LNCaP clone FGC (cell line): ENCODE data around the gene LAMA2.

Experiments
- DNase-seq: peaks from one replicate; pipeline ENCODE4 v3.0.0-alpha.2; 2011; ENCODE audit warnings: low read depth
- H3K4me3 ChIP-seq: 2 replicates; pipeline ENCODE4 v1.5.1; 2011; ENCODE audit warnings: mild to moderate bottlenecking, low read depth, low read length, control low read depth
- TF ChIP-seq, protein P1 (sequence below): IDR thresholded peaks from 2 replicates; pipeline ENCODE4 v1.5.1; 2012; ENCODE audit warnings: mild to moderate bottlenecking; ENCODE audit not compliant: control insufficient read depth, insufficient read depth; ENCODE audit errors: extremely low read depth

The LAMA2 gene

DNA sequence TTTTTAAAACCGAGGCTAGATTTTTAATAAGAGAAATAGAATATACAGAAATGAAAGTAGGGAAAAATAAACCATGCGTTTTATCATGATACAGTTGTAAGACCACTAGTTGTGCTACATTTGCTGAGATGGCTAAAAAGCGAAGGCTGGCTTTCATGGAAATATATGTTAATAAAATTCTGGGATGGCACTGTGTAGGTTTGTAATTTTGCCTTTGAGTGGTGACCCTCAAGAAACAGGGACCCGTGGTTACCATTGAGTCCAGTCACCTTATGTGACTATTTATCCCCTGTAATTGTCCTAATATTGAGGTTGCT, 593.3 kb downstream of the LAMA2 start:
- no peak overlapping the region for H3K4me3 ChIP-seq
- TF ChIP-seq, protein P1, sequence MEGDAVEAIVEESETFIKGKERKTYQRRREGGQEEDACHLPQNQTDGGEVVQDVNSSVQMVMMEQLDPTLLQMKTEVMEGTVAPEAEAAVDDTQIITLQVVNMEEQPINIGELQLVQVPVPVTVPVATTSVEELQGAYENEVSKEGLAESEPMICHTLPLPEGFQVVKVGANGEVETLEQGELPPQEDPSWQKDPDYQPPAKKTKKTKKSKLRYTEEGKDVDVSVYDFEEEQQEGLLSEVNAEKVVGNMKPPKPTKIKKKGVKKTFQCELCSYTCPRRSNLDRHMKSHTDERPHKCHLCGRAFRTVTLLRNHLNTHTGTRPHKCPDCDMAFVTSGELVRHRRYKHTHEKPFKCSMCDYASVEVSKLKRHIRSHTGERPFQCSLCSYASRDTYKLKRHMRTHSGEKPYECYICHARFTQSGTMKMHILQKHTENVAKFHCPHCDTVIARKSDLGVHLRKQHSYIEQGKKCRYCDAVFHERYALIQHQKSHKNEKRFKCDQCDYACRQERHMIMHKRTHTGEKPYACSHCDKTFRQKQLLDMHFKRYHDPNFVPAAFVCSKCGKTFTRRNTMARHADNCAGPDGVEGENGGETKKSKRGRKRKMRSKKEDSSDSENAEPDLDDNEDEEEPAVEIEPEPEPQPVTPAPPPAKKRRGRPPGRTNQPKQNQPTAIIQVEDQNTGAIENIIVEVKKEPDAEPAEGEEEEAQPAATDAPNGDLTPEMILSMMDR: no peak
- DNase-seq: no peak

DNA sequence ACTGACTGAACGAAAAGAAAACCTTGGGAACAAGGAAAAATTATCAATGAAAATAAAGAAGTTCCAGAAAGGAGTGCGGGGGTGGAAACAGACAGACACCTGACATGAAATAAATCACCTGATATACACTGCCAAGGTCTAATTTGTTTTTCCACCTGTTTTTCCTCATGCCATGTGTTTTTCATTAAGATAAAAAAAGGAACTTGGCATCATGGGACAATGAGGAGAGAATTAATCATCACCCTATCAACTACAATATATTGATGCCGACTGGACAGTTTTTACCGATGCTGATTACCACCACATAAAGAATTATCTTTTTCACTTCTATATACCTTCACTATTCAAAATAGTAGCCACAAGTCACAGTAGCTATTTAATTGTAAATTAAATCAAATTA, 593.9 kb downstream of the LAMA2 start:
- no peak for DNase-seq
- TF ChIP-seq, protein P1: no peak
- H3K4me3 ChIP-seq: no peak overlapping the region

DNA sequence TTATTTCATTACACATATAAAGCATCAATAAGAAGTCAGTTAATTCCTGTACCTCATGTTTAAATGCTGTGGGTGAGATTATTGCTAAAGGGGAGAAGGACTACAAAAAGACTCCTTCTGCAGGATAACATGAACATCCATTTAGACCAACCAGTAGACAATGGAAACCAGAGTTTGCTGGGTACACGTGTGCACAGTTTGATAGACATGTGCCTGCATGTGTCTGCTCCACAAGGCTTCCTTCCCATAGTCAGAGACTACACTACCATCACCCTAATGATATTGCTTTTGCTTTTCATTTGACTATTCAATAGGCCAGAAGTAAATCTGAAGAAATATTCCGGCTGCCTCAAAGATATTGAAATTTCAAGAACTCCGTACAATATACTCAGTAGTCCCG, 595.4 kb downstream of the LAMA2 start:
- no peak for DNase-seq
- TF ChIP-seq, protein P1: no peak

DNA sequence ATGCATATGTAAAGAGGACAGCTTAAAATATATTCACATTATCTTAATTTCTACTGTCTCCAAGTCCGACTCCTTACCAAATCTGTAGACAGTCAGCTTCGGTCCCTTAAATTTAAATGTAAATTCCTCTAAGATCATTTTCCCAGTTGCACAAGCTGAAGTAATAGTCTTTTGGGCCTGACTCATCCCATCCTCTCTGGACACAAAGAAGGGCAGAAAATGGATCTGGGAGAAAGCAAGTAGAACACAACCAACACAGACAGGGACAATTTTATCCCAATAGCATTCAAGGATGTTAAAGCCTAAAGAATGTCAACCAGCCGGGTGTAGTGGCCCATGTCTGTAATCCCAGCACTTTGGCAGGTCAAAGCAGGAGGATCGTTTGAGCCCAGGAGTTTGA, 598.8 kb downstream of the LAMA2 start:
- TF ChIP-seq, protein P1: no peak
- no peak for DNase-seq
- H3K4me3 ChIP-seq: no peak overlapping the region

More for the DNA sequence above, 595.4 kb downstream of the LAMA2 start:
- H3K4me3 ChIP-seq: no peak overlapping the region

DNA sequence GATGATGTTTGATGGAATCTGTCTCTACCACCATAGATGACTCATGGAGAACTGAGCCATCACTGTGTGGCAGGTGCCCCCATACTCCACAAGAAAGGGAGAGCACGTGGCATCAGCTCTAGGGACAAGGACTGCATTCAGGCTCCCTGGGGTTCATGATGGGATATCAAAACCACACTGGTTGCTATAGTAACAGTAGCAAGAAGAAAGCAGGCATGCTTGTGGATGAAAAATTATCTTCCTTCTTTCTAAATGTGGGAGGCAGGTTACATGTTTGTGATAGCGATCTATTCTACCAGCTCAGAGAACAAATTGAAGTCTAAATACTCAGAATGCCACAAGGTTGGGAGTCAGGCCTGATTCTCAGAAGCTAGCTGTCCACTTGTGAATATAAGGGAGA, 602.8 kb downstream of the LAMA2 start:
- no peak overlapping the region for H3K4me3 ChIP-seq
- no peak for DNase-seq
- TF ChIP-seq, protein P1: no peak

DNA sequence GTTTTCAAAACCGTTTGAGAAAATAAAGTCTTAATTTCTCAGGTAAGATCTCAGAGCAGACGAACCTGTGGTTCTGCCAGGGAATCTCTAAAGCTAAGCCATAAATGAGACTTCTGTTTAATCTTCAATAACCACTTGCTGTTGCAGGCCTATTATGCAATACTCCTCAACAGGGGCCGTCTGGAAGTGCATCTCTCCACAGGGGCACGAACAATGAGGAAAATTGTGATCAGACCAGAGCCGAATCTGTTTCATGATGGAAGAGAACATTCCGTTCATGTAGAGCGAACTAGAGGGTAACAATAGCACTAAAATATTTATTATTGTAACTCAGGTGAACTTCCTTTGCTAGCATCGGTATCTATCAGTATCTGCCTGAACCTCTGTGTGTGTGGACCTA, 603.4 kb downstream of the LAMA2 start:
- TF ChIP-seq, protein P1: no peak
- H3K4me3 ChIP-seq: no peak overlapping the region
- DNase-seq: no peak

DNA sequence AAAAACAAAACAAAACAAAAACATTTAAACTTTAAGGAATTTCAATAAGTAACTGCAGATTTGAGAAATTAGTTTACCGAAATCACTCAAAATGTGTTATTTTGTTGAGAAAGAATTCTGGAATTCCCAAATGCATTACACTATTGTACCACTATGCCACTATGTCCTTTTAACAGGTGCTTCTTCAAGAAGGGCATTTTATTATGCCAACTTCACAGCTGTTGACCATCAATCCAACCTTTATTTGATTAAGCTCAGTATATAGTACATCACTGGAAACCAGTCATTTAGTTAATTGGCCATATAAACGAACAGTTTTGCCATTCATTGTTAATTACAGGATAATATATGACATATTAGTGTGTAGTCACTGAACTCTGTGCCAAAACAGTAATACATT, 605.4 kb downstream of the LAMA2 start:
- H3K4me3 ChIP-seq: no peak overlapping the region
- DNase-seq: no peak
- TF ChIP-seq, protein P1: no peak
